ENCODE data around the gene TTC38.

The TTC38 gene

DNA sequence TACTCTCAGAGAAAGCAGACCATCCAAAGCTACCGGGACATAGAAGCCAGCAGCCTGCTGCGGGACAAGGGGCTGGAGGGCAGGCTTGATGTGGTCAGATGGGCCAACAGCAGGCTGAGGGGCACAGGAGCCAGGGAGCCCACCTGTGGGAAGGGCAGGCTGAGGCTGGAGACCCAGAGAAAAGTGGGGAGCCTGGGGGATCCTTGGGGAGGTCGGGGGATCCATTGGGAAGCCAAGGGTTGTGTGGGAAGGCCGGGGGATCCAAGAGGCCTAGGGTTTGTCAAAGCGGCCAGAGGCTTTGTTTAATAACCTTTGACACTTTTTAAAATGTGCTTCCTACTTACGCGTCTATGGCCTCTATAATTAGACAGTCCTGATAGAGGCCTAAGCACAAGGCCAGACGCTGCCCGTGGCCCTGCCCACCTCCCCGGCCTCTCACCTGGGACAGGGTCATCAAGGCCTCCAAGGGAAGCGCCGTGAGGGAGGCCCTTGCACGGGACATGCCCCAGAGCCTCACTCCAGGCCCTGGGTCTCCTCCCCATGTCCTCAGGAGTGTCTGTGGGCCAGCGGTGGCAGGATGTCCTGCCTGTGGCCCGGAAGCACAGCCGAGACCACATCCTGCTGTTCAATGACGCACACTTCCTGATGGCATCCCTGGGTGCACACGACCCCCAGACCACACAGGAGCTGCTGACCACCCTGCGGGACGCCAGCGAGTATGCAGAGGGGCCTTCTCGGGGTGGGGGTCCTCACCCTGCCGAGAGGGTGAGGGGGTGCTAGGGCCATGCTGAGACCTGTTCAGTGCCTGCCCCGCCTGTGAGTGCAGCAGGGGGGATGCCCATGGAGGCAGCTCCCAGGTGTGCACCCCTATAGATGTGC, 20.3 kb downstream of the TTC38 start:
- DNase-seq (ENCODE audit: extremely low spot score) = peak; percentile 87
- CTCF ChIA-PET = interaction anchor here (1.2 to 2.1 kb wide), 2 partner anchors 10 to 12 kb away, joined by 4 to 10 read pairs; no protein-coding TSS in a partner anchor

DNA sequence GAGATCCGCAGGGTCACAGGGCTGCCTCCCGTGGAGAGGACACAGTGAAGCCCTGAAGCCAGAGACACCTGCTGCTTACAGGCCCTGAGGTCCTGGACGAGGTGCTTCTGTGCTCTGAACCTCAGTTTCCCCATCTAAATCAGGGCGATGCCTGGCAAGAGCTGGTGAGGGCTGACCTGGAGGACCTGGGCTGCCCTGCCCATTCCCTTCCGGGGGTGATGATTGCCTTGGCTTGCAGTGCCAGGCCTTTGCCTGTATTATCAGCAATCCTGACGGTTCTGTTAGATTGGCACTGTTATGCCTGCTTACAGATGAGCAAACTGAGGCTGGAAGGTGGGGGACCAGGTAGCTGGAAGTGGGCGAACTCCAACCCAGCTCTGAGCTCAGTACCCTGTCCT, 21.0 kb downstream of the TTC38 start:
- TF ChIP-seq, protein P1, sequence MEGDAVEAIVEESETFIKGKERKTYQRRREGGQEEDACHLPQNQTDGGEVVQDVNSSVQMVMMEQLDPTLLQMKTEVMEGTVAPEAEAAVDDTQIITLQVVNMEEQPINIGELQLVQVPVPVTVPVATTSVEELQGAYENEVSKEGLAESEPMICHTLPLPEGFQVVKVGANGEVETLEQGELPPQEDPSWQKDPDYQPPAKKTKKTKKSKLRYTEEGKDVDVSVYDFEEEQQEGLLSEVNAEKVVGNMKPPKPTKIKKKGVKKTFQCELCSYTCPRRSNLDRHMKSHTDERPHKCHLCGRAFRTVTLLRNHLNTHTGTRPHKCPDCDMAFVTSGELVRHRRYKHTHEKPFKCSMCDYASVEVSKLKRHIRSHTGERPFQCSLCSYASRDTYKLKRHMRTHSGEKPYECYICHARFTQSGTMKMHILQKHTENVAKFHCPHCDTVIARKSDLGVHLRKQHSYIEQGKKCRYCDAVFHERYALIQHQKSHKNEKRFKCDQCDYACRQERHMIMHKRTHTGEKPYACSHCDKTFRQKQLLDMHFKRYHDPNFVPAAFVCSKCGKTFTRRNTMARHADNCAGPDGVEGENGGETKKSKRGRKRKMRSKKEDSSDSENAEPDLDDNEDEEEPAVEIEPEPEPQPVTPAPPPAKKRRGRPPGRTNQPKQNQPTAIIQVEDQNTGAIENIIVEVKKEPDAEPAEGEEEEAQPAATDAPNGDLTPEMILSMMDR (IDR thresholded peaks at IDR 0.05; ENCODE audit: control extremely low read depth, extremely low read depth, low read depth, missing control alignments) = no peak
- DNase-seq (ENCODE audit: extremely low spot score) = no peak
- ChIA-PET POLR2A (interaction anchor here (0.6 kb wide), 1 partner anchor 21 kb away, joined by 4 read pairs; the partner anchor contains the start of gene TTC38), CTCF (interaction anchor here (1.8 kb wide), 1 partner anchor 283 kb away, joined by 4 read pairs; no protein-coding TSS in a partner anchor)

More for the DNA sequence above, 20.3 kb downstream of the TTC38 start:
- TF ChIP-seq, protein P1 (IDR thresholded peaks at IDR 0.05; ENCODE audit: control extremely low read depth, extremely low read depth, low read depth, missing control alignments) = no peak
- POLR2A ChIA-PET = interaction anchor here (0.9 kb wide), 1 partner anchor 8 kb away, joined by 3 read pairs; the partner anchor contains the start of gene GTSE1

DNA sequence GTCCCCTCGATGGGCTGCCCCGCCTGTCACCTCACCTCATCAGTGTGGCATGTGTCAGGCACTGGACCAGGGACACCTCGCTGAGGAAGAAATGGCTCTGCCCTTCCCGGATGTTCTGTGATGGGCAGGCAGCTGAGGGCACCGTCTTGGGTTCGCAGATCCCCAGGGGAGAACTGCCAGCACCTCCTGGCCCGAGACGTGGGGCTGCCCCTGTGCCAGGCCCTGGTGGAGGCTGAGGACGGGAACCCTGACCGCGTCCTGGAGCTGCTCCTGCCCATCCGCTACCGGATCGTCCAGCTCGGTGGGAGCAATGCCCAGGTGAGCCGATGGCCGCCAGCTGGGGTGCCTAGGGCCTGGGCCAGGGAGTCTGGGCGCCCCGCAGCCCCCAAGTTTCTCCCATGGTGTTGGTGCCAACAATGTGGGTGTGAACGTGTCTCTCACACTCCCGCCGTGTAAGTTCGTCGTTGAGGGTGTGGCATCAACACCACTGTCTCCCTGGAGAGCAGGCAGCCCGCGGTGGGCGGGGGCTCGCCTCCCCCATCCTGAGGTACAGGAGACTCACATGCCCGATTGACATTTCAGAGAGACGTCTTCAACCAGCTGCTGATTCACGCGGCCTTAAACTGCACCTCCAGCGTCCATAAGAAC, 21.6 kb downstream of the TTC38 start:
- ChIA-PET POLR2A (interaction anchor here (0.6 kb wide), 1 partner anchor 21 kb away, joined by 4 read pairs; the partner anchor contains the start of gene TTC38), CTCF (interaction anchor here (1.8 kb wide), 1 partner anchor 283 kb away, joined by 4 read pairs; no protein-coding TSS in a partner anchor)
- TF ChIP-seq, protein P1 (IDR thresholded peaks at IDR 0.05; ENCODE audit: control extremely low read depth, extremely low read depth, low read depth, missing control alignments) = no peak
- DNase-seq (ENCODE audit: extremely low spot score) = no peak

DNA sequence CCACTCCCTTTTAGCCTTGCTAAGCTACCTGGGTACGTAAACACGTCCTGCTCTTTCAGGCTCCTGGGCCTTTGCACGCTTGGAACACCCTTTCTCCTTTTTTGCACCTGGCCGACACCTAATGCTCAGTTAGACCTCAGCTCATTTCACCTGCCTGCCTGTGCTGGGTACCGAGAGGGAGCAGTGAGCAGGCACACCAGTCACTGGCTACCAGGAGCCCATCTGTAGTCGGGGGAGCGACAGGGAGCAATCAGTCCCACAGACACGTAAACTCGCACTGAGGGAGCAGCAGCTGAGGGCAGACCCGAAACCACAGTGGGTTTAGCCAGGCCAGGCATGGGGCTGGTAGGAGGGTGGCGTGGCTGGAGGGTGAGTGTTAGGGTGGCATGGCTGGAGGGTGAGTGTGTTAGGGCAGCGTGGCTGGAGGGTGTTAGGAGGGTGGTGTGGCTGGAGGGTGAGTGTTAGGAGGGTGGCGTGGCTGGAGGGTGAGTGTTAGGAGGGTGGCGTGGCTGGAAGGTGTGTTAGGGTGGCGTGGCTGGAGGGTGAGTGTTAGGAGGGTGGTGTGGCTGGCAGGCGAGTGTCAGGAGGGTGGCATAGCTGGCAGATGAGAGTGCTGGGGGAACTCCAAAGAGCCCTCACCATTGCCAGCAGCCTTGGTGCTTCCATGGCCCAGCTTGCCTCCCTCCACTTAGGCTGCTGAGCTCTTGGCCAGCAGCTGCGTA, 22.5 kb downstream of the TTC38 start:
- TF ChIP-seq, protein P1 (IDR thresholded peaks at IDR 0.05; ENCODE audit: control extremely low read depth, extremely low read depth, low read depth, missing control alignments) = no peak
- no peak for DNase-seq (ENCODE audit: extremely low spot score)
- ChIA-PET CTCF (interaction anchor here (1.2 to 1.8 kb wide), 2 partner anchors 23 to 284 kb away, joined by 3 to 4 read pairs; no protein-coding TSS in a partner anchor), POLR2A (no interaction called here)

DNA sequence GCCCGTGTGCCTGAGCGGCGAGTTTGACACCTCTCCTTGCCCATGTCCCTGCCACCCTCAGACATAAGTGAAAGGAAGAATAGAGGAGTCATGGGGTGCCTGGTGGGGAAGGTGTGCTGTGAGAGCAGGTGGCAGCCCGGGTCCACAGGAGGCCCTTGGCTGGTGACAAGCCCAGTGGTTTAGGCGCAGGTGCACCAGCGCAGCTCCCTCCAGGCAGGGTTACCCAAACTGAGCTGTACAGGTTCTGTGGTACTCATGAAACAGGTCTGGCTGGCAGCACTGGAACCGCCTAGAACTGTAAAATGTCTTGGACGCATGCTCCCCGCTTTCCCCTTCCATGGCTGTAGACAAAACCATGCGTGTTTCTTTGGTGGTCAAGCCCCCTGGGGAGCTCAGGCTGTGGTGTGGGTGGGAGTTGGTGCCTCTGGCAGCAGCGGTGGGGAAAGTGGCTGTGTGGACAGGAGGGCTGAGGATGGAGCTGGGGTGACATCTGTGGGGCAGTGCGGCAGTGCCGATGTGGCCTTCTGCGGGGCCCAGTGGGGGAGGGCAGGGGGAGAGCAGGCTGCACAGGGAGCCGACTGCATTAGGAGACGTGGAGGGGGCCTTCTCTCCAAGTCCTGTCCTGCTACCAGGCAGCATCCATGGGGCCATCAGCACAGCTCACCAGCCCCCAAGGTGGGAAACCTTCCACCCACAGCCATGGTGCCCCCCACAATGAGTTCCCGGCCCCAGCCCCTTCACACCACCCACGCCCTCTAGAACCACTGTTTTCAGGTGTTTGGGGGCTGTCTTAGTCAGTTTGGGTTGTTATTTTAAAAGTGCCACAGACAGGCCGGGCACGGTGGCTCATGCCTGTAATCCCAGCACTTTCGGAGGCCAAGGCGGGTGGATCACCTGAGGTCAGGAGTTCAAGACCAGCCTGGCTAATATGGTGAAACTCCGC, 23.3 kb downstream of the TTC38 start:
- ChIA-PET CTCF (interaction anchor here (1.2 to 1.8 kb wide), 2 partner anchors 24 to 285 kb away, joined by 3 to 4 read pairs; no protein-coding TSS in a partner anchor), POLR2A (no interaction called here)
- no peak for DNase-seq (ENCODE audit: extremely low spot score)
- TF ChIP-seq, protein P1 (IDR thresholded peaks at IDR 0.05; ENCODE audit: control extremely low read depth, extremely low read depth, low read depth, missing control alignments) = no peak

All from GM10248 (cell line).